PFSK-1 (cell line): Measurements from ENCODE around the gene KLHL13.

Source experiments
- FOXP2 ChIP-seq: optimal IDR thresholded peaks from 2 replicates; pipeline ENCODE3; 2011; ENCODE audit warnings: borderline replicate concordance, control low read depth, inconsistent platforms; ENCODE audit not compliant: insufficient read depth; ENCODE audit errors: extremely low read length, extremely low read depth
- POLR2AphosphoS5 ChIP-seq: IDR thresholded peaks from 2 replicates; pipeline ENCODE4 v1.6.1; 2012; ENCODE audit warnings: low read depth, mild to moderate bottlenecking, control low read depth, low read length, moderate library complexity
- REST ChIP-seq, 2 experiments: IDR thresholded peaks; 2 replicates each; pipeline versions ENCODE4 v1.6.1 to v1.8.0; 2011 to 2012; ENCODE audit warnings: low read depth in 2 of 2, low read length in 2 of 2, control low read depth in 1 of 2, inconsistent platforms in 1 of 2, mild to moderate bottlenecking in 1 of 2, moderate library complexity in 1 of 2; ENCODE audit not compliant: insufficient read depth in 1 of 2
- SIN3A ChIP-seq: IDR thresholded peaks from 2 replicates; pipeline ENCODE4 v1.6.1; 2012; ENCODE audit warnings: mild to moderate bottlenecking, low read length, moderate library complexity, borderline replicate concordance; ENCODE audit not compliant: insufficient read depth
- TAF1 ChIP-seq: IDR thresholded peaks from 2 replicates; pipeline ENCODE4 v1.6.1; 2012; ENCODE audit warnings: low read length, control low read depth, borderline replicate concordance; ENCODE audit not compliant: insufficient read depth

Gene KLHL13

GRCh38 chrX:118114971-118115370, 1.6 kb downstream of the KLHL13 start:
- no peak for TF ChIP-seq SIN3A
- TF ChIP-seq REST (IDR thresholded peaks at IDR 0.05; ENCODE audit: insufficient read depth in 1 of 2, low read depth in 2 of 2, low read length in 2 of 2) = no peak
- TF ChIP-seq TAF1 = no peak
- no peak for TF ChIP-seq POLR2AphosphoS5
- TF ChIP-seq FOXP2 = no peak

- TF ChIP-seq FOXP2 (no peak), TAF1 (no peak), POLR2AphosphoS5 (no peak), REST (IDR thresholded peaks at IDR 0.05; ENCODE audit: insufficient read depth in 1 of 2, low read depth in 2 of 2, low read length in 2 of 2) (no peak), SIN3A (no peak)
Observed at GRCh38 chrX:118109065-118109464, 7.5 kb downstream of the KLHL13 start.

- TF ChIP-seq FOXP2 (no peak), POLR2AphosphoS5 (no peak), SIN3A (no peak), TAF1 (no peak), REST (IDR thresholded peaks at IDR 0.05; ENCODE audit: insufficient read depth in 1 of 2, low read depth in 2 of 2, low read length in 2 of 2) (no peak)
Observed at GRCh38 chrX:118108304-118108703, 8.3 kb downstream of the KLHL13 start.

- TF ChIP-seq FOXP2 (no peak), POLR2AphosphoS5 (no peak), SIN3A (no peak), TAF1 (no peak), REST (IDR thresholded peaks at IDR 0.05; ENCODE audit: insufficient read depth in 1 of 2, low read depth in 2 of 2, low read length in 2 of 2) (no peak)
Observed at GRCh38 chrX:118100091-118100490, 16.5 kb downstream of the KLHL13 start.

GRCh38 chrX:118088084-118088483, 28.5 kb downstream of the KLHL13 start:
- TF ChIP-seq SIN3A (no peak), REST (IDR thresholded peaks at IDR 0.05; ENCODE audit: insufficient read depth in 1 of 2, low read depth in 2 of 2, low read length in 2 of 2) (no peak), FOXP2 (no peak), TAF1 (no peak), POLR2AphosphoS5 (no peak)
